ENCODE measurements around the gene WNK2.

WNK2 gene

GRCh38 chr9:93183663-93184431 is at the start of gene WNK2:
Gene WNK2, plus strand, starts transcription at chr9:93184139. Its CDS starts 791 bp downstream, at chr9:93184930.
- peak; percentile 46 for DNase-seq

DNA sequence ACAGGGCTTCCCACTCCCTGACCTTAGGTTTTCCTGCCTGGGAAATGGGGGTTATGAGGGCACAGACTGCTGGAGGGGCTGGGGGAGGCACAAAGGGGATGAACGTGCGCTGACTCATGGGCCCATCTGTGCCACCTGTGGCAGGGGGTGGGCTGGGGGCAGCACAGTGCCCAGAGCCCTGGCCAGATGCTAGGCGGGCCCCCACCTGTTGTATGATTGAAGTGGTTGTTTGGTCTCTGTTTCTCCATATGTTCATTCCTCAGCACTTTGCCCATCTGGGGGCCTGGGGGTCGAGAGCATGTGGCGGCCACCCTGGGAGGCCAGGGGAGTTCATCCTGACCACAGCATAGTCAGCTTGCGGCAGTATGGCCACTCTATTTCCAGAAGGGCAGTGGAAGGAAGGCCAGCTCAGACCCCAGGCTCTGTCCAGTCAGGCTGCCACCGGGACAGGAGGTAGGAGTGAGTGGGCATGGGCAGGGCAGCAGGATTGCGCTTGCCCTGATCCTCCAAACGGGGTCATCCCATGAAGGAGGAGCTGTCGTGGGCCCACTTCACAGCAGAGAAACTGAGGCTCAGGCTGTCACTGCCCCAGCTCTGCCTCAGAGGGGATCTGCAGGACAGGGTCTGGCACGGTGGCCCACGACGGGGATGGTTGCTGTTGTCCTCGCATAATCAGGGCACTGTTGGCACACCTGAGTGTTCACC is 49.0 kb upstream of the WNK2 start:
- DNase-seq = no peak

DNA sequence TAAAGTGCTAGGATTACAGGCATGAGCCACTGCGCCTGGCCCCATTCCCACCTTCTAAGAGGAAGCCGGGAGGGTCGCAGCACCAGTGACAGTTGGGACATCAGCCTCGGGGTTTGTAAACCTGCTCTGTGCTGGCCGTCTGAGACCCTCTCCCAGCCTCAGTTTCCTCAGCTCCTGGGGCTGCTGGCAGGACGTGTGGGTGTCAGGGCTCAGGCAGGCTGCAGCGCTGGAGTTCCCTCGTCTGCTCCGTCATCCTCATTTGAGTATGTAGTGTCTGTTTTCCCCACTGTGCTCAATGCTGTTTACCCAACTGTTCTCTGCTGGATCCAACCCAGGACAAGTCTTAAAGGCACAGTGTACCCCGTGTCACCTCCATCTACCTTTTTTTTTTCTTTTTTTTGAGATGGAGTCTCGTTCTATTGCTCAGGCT is 47.9 kb upstream of the WNK2 start:
- DNase-seq = no peak

- no peak for DNase-seq
Measured at GRCh38 chr9:93137362-93137761, 46.6 kb upstream of the WNK2 start.

DNA sequence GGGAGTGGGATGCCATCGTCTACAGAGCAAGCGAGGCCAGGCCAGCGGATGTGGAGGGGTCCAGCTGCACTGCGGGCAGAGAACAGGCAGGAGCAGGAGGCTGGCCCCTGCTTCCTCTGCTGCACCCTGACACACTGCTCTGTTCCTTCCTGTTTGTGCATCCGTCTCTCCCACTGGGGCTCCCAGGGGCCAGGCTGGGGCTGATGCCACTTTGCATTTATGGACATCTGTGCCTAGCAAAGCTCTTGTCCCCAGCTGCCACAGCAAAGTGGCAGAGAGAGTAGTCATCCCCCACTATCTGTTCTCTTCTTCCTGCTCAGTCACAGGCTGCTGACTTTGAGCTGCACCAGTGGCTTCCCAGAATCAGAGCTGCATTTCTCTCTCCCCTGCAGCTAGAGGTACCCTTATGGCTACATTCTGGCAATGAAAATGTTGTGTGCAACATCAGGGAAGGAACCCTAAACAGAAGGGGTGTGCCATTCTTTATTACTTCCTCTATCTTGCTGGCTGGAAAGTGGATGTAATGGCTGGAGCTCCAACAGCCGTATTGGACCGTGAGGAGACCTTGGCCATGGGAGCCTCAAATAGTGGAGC is 45.7 kb upstream of the WNK2 start:
- DNase-seq = no peak

GRCh38 chr9:93139365-93140182 is 44.4 kb upstream of the WNK2 start:
- no peak for DNase-seq

DNA sequence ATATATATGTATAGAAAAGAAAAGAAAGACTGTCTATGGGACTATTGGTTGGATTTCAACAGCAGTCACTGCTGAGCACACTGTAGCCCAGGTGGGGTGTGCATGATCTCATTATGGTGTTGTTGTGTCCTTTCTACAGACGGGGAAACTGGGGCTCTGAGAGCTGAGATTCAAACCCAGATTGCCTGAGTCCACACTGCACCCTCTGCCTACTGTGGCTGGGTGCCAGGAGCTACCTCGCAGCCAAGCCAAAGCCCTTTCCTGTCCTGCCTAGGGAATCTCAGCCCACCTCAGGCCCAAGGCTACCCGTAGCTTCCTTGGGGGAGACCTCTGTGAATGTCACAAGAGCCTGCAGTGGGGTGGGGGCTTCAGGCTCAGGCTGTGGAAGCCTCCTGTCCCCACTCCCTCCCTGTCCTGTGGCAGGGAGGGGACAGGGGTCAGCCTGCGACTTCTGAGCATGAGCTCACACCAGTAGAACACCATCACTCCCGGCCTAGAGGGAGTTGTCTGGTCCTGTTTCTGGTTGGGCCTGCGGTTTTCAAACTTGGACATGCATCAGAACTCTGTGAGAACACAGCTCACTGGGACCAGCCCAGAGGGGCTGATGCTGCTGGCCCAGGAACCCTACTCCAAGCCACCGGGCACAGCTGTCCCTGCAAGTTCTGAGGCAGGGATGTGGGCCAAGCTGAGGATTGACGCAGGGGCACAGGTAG is 42.0 kb upstream of the WNK2 start:
- DNase-seq = no peak

DNA sequence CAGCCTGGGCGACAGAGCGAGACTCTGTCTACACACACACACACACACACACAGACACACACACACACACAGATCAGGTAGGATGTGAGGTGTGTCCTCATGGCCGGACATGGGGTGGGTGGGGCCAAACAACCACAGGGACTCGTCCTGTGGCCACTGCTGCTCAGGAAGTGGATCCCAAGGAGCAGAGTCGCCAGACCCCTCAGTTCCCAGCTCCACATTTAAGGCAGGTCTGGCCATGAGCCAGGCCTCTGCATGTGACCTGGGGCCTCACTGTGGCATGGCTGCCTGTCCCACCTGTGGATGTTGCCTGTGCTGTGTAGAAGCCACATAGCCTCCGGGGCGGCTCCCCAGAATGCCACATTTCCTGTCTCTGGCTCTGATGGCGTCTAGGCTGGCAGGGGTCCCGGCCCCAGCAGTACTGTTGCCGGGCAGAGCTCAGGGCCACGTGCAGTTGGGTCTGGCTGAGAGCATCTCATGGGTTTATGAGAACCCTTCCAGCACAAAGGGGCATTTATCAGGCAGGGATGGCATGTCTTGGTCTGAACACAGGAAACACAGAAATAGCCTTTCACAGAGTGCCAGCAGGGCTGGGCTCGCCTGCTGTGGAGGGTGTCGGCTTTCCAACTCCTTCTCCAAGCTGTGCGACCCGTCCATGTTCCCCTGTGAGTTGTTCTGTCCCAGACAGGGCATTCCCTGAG is 40.0 kb upstream of the WNK2 start:
- DNase-seq = no peak

GRCh38 chr9:93146696-93147095 is 37.2 kb upstream of the WNK2 start:
- DNase-seq = peak; percentile 38

DNA sequence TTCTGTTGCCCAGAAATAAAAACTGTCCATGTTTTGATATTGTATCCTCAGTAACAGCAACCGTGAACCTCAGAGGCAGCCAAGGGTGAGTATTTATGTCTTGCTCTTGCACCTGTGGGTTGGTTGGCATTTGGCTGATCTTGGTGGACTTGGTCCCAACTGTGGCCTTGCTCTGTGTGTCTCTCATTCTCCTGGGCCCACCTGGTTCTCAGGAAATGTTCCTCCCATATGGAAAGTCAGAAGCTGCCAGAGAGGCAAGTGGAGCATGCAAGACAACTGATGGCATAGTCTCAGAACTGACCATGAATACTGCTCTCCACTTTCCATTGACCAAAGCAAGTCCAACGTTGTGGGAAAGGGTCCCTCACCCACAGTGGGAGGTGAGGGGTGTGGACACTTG is 36.3 kb upstream of the WNK2 start:
- no peak for DNase-seq

GRCh38 chr9:93148721-93149120 is 35.2 kb upstream of the WNK2 start:
- no peak for DNase-seq

DNA sequence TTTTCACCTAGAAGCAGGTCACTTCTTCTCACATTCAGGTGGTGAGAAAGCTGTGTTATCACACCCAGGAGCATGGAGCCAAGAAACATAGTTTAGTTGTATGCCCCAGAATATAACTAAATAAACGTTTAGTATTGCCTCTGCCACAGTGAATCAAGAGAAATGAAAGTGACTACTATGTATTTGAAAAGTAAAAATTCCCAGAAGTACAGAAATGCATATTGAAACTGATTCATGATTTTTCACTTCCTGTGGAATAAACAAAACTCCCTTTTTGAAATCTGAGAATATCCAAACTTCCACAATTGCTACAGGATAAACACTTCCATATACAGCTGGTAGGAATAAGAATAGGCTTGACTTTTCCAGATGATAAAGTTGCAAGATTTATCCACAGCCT is 34.6 kb upstream of the WNK2 start:
- DNase-seq = no peak

- no peak for DNase-seq
Measured at GRCh38 chr9:93151097-93151784, 32.7 kb upstream of the WNK2 start.

GRCh38 chr9:93154293-93154903 is 29.5 kb upstream of the WNK2 start:
- no peak for DNase-seq

DNA sequence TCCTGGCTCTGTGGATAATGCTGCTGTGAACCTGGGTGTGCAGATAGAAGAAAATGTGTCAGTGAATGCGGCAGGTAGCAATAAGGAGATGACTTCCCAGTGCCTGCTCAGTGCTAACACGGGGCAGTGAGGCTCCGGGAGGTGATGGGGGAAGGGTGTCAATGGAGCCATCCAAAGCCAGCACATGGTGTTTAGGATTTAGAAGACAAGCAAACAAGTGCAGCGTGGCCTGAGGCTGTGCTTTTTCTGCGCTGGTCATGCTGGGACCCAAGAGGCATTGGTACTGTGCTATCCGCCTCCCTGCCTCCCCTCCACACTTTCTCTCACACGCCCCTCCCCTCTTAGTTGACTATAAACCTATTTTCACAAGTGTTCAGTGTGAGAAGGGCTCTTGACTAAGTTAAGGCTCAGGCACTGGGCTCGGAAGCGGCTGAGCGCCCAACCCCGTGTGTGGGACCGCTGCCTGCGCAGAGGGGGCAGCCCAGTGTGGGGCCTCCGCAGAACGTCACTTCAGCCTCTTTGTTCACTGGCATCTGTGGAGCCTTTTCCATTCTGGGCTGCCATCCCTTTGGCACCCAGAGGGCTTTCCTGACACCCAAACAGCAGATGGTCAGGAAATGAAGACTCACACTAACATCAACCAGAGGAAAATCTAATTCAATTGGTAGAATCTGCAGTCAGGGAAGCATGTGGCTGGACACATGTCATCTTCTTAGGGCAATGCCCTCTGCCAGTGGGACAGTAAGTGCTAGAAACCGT is 28.0 kb upstream of the WNK2 start:
- no peak for DNase-seq

- DNase-seq = no peak
Measured at GRCh38 chr9:93156475-93157008, 27.4 kb upstream of the WNK2 start.

DNA sequence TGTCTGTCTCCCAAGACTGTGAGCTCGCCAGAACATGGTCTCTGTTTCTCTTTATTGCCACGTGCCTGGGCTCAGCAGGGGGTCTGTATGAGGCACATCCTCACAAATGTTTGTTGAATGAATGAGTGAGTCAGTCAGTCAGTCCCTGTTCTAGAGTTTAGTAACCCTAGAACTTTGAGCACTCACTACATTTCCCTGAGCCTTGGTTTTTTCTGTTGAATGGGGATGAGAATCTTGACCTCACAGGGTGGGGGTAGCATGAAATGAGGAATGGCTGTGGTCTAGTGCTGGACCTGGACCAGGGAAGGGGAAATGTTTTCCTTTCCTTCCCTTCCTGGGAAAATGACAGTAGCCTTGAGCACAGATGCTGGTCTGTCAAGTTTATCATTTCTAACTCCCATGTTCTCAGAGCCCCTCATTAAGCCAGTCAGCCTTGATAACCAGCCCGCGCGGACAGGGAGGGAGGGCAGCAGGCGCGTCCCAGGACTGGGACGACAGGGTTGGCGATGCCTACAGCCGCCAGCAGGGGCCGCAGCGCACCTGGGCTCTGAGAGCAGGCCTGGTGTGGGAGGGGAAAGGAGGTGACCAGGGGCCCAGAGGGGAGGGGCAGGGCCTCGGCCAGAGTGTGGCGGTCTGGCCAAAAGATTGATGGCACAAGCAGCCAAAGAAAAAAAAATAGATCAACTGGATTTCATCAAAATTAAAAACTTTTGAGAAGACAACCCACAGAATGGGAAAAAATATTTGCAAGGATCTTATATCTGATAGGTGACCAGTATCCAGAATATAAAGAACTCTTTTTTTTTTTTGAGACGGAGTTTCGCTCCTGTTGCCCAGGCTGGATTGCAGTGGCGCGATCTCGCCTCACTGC is 24.1 kb upstream of the WNK2 start:
- DNase-seq = peak; percentile 76

- DNase-seq = no peak
Measured at GRCh38 chr9:93161786-93162562, 22.0 kb upstream of the WNK2 start.

Measured in stimulated activated CD4-positive, alpha-beta T cell treated with anti-CD3 and anti-CD28 coated beads, Interleukin-12 subunit alpha, Interleukin-12 subunit beta, amount 100 ng/mL, for 4 hours (primary cell).